D721Med (cell line): ENCODE results near the gene MYO18B.
A peak's percentile ranks its signal among the peaks of the same experiment; 100 is the strongest.

Source experiments
- DNase-seq: peaks from one replicate; pipeline ENCODE4 v3.0.0; 2011; ENCODE audit warnings: low spot score; ENCODE audit not compliant: insufficient read length
- FAIRE-seq: peaks from 2 replicates; lab custom pipeline; 2011; peaks lifted over from hg19 to GRCh38; lab: Jason Lieb, UNC
- CTCF ChIP-seq: IDR thresholded peaks from 2 replicates; pipeline ENCODE4 v1.5.1; 2012; ENCODE audit warnings: mild to moderate bottlenecking, control low read depth; ENCODE audit not compliant: insufficient read depth; ENCODE audit errors: missing control alignments

The MYO18B gene

GRCh38 chr22:25853501-25854284, 111.7 kb downstream of the MYO18B start:
- TF ChIP-seq CTCF = peak; percentile 41
- FAIRE-seq (no peak), DNase-seq (no peak)

GRCh38 chr22:25869771-25870170, 127.8 kb downstream of the MYO18B start:
- FAIRE-seq (no peak), DNase-seq (no peak)
- TF ChIP-seq CTCF = no peak

GRCh38 chr22:25874327-25874726, 132.3 kb downstream of the MYO18B start:
- TF ChIP-seq CTCF = no peak
- FAIRE-seq (no peak), DNase-seq (no peak)

GRCh38 chr22:25875461-25875860, 133.5 kb downstream of the MYO18B start:
- FAIRE-seq (no peak), DNase-seq (no peak)
- no peak for TF ChIP-seq CTCF

GRCh38 chr22:25876871-25877270, 134.9 kb downstream of the MYO18B start:
- no peak for FAIRE-seq
- TF ChIP-seq CTCF = no peak
- no peak for DNase-seq

GRCh38 chr22:25878933-25879332, 136.9 kb downstream of the MYO18B start:
- TF ChIP-seq CTCF = no peak
- FAIRE-seq (no peak), DNase-seq (no peak)

GRCh38 chr22:25880524-25880923, 138.5 kb downstream of the MYO18B start:
- peak; percentile 31 for TF ChIP-seq CTCF
- no peak for FAIRE-seq
- DNase-seq = no peak
